COLO668 (cell line): ENCODE data around the gene CNOT4.

Source experiments
- DNase-seq: peaks from one replicate; lab custom pipeline; 2025; ENCODE audit not compliant: unreplicated experiment; lab: John Stamatoyannopoulos, UW

CNOT4 gene

GRCh38 chr7:135407884-135408283, 102.0 kb downstream of the CNOT4 start:
- no peak for DNase-seq

DNA sequence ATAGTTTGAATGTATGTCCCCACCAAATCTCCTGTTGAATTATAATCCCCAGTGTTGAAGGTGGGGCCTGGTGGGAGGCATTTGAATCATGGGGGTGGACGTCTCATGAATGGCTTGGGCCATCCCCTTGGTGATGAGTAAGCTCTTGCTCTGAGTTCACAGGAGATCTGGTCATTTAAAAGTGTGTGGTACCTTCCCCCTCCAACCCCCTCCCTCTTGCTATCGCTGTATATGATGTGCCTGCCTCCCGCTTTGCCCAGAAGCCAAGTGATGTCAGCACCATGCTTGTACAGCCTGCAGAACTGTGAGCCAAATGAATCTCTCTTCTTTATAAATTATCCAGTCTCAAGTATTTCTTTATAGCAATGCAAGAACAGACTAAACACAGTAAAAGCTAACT, 103.0 kb downstream of the CNOT4 start:
- DNase-seq, result no peak

GRCh38 chr7:135405969-135406368, 103.9 kb downstream of the CNOT4 start:
- no peak for DNase-seq

DNA sequence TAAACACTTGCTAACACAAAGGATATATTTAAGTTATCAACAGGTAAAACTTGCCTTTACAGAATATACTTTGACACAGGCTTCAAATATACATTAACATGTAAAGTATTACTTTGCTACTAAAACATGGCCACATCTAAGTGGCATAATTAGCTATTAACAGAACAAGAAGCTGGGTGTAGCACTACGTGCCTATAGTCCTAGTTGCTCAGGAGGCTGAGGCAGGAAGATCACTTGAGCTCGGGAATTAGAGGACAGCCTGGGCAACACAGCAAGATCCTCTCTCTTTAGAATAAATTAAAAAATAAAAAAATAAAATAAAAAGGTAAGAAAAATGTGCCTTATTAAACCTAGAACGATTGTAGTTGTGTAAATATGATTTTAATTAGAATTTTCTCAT, 106.6 kb downstream of the CNOT4 start:
- DNase-seq, result no peak

DNA sequence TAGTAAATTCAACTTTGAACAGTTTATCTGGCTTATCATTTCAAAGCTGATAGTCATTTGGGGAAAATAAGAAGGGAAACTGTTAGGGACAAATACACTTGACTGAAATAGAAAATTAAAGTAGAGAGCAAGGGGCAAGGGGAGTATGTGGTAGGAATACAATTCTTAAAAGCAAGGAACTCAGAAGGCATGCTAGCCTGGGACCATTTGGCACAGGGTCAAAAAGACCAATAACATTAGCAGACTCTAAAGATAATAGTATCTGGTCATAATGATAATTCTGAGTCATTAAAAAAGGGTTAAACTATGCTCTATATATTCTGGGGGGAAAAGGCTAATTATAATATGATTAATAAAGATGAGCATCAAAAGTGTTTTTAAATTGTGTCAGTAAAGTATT, 112.2 kb downstream of the CNOT4 start:
- DNase-seq, result no peak

DNA sequence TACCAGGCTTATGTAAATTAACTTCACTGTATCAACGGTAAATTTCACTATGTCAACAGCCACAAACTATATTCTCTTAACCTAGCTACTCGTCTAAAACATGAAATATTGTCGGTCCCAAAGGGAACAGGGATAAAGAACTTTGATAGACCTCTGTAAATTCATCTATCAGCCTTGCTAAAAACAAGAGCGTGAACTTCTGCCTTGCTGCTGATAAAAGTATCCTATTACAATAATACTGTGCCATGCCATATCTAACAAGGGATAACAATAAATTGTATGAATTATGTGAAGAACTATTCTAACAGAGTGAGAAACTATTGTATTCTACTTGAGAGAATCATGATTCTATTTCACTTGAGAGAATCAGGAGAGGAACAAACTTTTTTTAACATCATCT, 117.2 kb downstream of the CNOT4 start:
- no peak for DNase-seq

DNA sequence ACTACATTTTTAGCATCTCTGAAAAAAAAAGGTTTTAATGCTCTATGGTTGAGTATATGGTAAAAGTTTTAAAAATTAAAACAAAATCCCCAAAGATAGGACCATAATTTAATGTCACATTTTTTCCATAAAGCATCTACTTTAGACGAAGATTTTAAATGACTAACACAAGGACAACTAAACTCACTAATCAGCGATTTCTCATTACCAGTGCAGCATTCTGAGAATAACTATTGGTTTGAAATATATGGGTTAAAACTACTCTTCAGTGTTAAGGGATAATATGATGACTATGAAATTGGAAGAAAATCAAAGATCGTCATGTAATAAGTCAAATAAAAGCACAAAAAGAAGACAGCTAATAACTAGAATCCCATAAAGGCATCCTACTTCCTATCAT, 118.4 kb downstream of the CNOT4 start:
- DNase-seq, result no peak

GRCh38 chr7:135390829-135391228, 119.1 kb downstream of the CNOT4 start:
- DNase-seq, result peak; percentile 3

GRCh38 chr7:135389971-135390370, 119.9 kb downstream of the CNOT4 start:
- DNase-seq, result no peak

- DNase-seq, result no peak
These were observed 121.3 kb downstream of the CNOT4 start for GRCh38 chr7:135388616-135389015.

GRCh38 chr7:135386776-135387175, 123.1 kb downstream of the CNOT4 start:
- DNase-seq, result no peak

DNA sequence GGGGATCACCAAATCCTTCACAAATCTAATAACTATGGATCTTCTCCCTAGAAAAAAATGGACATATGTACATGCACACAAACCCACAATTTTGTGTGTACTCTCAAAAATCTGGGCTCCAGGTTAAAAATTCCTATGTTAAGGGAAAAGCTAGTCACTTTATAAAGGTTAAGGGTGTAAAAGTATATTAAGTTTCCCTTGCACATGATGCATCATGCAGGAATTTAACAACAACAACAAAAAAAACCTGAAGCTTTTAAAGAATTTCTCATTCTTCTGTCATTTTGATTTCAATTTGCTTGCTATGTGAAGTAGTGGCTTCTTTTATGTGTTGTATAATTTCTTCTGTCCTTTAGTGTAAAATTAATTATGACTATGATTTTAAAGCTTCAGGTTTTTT, 123.7 kb downstream of the CNOT4 start:
- DNase-seq, result no peak

DNA sequence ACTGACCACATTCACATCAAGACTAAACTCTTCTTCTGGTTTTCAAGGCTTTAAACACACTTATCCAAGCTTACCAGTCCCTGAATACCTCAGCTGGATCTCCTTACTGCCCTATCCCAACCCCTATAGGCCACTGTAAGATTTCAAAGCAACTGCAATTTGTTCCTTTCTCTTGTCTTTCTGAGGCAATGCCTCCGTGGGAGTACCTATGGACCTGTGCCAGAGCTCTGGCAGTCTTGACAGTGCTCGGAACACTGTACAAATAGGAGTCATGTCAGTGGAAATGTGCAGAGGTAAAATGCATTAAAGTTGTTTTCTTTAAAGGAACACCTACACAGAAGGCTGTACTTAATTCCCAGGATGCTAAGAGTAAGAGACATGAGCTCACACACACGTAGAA, 124.7 kb downstream of the CNOT4 start:
- no peak for DNase-seq

GRCh38 chr7:135383525-135384175, 126.3 kb downstream of the CNOT4 start:
- DNase-seq, result no peak

GRCh38 chr7:135382173-135382572, 127.7 kb downstream of the CNOT4 start:
- no peak for DNase-seq

DNA sequence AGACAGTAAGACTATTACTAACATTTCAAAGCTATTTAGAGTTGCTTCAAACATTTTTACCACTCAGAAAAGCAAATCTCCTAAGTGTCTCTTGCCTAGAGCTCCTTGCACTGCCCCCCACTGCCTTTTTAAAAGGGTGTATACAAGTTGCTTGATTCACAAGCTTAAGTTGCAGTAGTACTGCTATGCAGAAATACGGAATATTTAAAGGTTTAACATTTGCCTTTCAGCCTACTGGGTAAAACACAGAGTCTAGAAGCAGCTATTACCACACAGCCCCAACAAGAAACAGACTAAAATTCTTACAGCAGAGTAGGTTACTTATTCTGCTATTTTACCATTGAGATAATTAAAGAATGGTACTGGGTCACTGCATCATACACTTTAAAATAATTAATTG, 128.5 kb downstream of the CNOT4 start:
- DNase-seq, result no peak

DNA sequence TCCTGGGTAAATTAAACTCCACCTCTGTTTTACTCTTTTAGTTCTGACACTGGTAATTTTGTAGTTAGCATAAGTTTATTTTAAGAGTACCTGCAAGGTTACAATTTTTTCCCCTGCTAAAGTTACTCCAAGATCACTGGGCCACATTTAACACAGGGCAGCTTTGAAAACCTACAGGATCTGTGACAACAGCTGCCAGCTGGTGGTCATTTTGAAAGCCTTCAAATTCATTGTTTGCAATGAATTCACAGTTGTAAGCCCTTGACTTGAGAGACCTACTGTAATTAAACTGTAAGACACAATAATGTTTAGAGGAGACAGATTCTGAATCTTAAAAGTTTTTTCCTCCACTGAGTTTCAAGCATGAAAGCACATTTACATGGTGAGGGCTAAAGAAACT, 129.6 kb downstream of the CNOT4 start:
- no peak for DNase-seq

GRCh38 chr7:135377171-135377570, 132.7 kb downstream of the CNOT4 start:
- no peak for DNase-seq

- no peak for DNase-seq
These were observed 133.8 kb downstream of the CNOT4 start for GRCh38 chr7:135375908-135376699.

DNA sequence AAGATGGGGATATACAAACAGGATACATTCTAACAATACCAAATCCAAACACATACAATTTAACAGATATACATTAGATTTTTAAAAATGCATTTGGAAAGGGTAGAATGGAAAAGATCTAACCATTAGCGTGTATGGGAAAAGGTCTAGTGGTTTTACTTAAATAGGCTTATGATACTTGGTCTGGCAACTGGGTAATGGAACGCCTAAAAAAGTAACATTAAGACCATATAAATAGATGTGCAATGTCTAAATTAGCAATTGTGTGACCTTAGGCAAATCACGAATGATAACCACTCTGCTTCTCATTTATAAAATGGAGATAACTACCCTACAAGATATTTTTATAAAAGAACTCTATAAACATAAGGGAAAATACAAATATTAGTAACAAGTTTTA, 135.2 kb downstream of the CNOT4 start:
- no peak for DNase-seq

GRCh38 chr7:135372222-135372621, 137.7 kb downstream of the CNOT4 start:
- DNase-seq, result no peak

GRCh38 chr7:135370656-135371055, 139.2 kb downstream of the CNOT4 start:
- no peak for DNase-seq

- DNase-seq, result no peak
These were observed 140.5 kb downstream of the CNOT4 start for GRCh38 chr7:135369405-135369804.
